GM18502 (cell line): ENCODE results near the gene ARHGAP35.
A peak's percentile ranks its signal among the peaks of the same experiment; 100 is the strongest.
"Not testable (repeated sequence)": the region's sequence is repeated elsewhere in the genome, so short reads cannot be mapped to it uniquely, and the experiment has no call there.

ENCODE experiments used
- ATAC-seq: cut with Tn5 transposase; IDR thresholded peaks from one replicate; pipeline ENCODE4 v1.9.1; 2021; ENCODE audit warnings: mild to moderate bottlenecking; ENCODE audit not compliant: unreplicated experiment, poor library complexity

ARHGAP35 gene

GRCh38 chr19:46841458-46842083, 19.2 kb upstream of the ARHGAP35 start:
- ATAC-seq = no peak

GRCh38 chr19:46842791-46843190, 18.0 kb upstream of the ARHGAP35 start:
- no peak for ATAC-seq

DNA sequence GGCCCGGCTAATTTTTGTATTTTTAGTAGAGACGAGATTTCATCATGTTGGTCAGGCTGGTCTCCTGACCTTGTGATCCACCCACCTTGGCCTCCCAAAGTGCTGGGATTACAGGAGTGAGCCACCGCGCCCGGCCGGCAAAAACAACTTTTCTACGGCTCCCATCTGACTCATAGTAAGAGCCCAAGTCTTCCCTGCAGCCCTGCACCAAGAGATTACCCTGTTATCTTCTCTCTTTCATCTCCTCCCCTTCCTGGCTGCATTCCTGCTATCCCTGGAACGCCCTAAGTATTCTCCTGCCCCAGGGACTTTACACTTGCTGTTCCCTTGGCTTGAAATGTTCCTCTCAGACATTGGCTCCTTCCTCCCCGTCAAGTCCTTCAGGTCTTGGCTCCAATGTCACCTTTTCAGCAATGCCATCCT, 16.7 kb upstream of the ARHGAP35 start:
- no peak for ATAC-seq

- no peak for ATAC-seq
These were observed 14.8 kb upstream of the ARHGAP35 start for GRCh38 chr19:46845959-46846459.

GRCh38 chr19:46847528-46847927, 13.3 kb upstream of the ARHGAP35 start:
- no peak for ATAC-seq

DNA sequence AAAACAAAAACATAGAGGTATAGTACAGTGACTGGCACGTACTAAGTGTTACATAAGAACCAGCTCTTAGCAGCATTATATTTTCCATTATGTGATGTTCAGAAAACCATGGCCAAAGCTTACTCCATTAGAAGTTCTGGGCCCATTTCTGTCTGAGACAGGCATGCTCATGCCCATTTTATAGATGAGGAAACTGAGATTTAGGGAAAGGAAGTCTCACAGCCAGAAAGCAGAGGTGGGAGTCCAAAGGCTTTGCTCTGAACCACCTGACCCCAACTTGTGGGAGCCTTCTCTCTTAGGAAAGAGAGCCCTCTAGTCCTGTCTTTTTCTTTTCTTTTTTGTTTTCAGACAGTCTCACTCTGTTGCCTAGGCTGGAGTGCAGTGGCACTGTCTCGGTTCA, 12.4 kb upstream of the ARHGAP35 start:
- ATAC-seq = no peak

DNA sequence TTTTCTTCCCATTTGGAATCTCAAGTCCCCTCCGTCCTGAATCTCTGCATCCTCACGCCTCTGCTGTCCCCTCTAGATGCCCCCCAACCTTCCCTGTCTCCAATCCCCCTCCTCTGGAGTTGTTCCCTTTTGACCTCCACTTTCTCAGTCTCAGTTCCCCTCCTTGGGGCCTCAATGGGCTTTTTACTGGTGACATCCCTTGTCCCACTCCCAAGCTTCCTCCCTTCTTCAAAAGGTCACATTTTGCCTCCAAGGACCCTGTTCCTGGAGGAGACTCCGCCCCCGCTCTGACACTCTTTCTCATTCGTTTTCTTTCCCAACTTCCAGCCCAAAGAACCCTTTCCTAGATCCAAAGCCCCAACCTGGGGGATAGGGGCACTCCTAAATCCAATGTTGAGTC, 11.2 kb upstream of the ARHGAP35 start:
- no peak for ATAC-seq

DNA sequence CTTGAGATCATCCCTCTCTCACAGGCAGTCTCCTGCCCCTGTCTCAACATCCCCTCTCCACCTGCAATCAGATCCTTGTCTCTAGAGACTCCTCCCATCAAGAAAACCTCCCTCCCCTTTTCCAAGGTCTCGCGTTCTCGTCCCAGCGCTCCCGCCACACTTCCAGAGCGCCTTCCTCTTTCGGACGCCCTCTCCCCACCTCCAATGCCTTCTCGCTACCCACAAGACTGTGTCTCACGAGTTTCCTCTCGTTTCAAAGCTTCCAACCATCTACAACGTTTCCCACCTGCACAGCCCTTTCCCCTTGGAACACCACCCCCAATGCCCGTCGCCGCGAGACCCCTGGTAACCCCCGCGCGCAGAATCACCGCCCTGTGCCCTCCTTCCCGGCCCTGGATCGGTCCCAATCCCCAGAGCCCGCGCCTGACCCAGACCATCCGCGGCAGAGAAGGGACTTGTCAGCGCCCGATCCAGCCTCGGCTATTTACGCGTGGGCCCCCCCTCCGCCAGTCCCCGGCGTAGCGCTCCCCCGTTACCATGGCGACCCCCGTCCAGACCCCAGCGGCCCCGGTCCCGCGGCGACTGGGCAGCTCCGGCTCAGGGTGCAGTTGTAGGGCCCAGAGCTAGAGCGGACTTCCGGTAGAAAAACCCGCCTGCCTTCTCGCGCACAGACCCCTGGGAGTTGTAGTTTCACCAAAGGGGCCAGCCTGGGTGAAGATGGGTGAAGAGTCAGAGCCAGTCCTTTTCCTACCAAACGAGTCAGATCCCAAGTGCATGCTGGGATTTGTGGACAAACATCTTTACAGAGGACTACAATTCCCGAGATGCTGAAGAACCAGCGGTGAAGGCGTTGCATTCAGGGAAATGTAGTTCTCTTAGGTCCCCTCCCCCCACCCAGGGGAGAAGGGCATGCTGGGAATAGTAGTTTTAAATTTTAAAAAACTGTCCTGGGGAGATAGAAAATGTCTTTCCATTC, 10.3 kb upstream of the ARHGAP35 start, which contains the start of gene AP2S1:
AP2S1 (minus strand) TSS at position 619 of the 976 bp plus-strand sequence; CDS start at position 539, 80 bp downstream.
- peak; percentile 89 for ATAC-seq

- no peak for ATAC-seq
These were observed 8.0 kb upstream of the ARHGAP35 start for GRCh38 chr19:46852830-46853229.

DNA sequence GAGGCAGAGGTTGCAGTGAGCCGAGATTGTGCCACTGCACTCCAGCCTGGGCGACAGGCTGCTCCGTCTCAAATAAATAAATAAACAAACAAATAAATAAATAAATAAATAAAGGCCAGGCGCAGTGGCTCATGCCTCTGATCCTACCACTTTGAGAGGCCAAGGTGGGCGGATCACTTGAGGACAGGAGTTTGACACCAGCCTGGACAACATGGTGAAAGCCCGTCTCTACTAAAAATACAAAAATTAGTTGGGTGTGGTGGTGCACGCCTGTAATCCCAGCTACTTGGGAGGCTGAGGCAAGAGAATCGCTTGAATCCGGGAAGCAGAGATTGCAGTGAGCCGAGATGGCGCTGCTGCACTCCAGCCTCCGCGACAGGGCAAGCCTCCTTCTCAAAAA, 6.1 kb upstream of the ARHGAP35 start:
- ATAC-seq = not testable (repeated sequence)

- ATAC-seq = peak; percentile 53
These were observed 4.5 kb upstream of the ARHGAP35 start for GRCh38 chr19:46856062-46857022.

DNA sequence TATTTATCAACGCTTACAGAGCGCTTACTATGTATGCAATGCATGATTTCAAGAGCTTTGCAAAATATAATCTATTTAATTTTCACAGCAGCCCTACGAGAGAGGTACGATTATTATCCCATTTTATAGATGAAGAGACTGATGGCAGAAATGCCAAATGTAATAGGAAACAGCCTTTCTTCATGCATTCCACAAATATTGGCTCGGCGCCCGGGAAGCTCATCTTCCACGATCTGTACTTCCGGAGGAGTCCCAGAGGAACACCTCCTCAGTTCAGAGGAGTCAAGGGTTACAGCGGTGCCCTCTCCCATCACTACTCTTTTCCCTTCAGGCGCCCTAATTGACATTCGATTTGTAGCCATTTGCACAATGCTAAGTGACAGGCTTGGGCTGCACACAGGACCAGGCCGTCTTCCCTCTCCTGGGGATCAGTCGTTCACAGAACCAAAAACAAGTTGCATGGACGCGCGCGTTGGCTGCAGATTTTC, 1.1 kb upstream of the ARHGAP35 start:
- ATAC-seq = no peak

DNA sequence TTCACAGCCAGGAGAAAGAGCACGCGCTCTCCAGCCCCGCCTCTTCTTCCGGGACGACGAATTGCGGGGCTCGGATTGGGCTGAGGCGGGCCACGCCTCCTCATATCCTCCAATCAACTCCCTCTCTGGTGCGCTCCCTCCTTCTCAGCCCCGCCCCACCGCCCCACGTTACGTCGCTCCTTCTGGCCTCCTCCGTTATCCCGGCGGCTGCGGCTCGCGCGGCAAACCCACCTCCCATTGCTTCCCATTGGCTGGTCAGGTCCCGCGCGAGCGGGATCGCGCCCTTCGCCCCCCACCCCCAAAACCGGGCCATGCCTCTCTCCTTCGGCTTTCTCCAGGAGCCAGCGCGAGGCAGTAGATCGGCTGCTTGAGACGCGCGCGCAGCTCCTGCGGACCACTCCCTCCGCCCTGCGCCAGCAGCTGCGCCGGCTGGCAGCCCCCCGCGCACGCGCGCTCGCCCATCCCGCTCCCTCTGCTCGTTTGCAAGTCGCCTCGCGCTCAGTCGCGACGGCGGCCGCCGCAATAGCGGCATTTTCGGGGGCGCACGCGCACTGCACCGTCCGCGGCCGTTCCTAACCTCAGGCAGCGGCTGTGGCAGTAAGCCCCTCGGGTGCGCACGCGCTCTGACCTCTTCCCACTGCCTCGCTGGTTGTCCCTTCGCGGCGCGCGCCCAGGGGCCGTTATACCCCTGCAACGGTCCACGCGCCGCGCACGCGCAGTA, 512 bp upstream of the ARHGAP35 start:
- peak; percentile 65 for ATAC-seq

DNA sequence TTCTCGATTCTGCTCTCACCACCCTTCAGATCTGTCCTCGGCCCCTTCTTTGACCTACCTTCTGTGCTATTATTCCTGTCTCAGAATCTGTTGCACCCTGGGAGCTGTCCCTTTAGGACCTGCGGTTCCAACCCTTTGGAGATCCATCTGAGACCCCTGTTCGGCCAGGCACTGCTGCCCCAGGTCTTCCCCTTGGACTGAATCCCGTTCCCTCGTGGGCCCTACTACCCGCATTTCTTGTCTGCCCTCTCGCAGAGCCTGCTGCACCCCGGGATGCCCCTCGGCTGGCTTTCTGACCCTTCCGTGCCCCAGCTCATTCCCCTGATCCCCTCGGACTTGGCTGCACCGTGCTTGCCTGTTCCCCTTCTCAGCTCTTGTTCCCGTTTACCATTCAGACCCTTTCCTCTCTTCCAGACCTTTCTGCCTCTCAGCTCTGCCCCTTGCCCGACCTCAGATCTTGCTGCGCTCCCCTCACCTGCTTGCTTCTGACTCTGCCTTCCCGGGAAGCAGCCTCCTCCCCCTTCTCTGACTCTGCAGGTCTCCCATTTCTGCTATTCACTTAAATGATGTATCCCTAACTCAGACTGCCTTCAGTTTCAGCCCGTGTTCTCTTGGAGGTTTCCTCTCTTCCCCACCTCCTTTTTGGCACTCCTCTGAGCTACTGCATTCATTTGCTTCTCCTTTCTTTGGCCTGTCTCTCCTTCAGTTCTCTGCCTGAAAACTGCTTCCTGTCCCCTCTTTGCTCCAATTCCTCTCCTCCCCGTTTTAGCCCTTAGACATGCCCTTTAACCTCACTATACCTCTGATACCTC, 1.1 kb downstream of the ARHGAP35 start:
- ATAC-seq = no peak

GRCh38 chr19:46862503-46862834, 1.7 kb downstream of the ARHGAP35 start:
- no peak for ATAC-seq

- no peak for ATAC-seq
These were observed 2.3 kb downstream of the ARHGAP35 start for GRCh38 chr19:46862974-46863632.

DNA sequence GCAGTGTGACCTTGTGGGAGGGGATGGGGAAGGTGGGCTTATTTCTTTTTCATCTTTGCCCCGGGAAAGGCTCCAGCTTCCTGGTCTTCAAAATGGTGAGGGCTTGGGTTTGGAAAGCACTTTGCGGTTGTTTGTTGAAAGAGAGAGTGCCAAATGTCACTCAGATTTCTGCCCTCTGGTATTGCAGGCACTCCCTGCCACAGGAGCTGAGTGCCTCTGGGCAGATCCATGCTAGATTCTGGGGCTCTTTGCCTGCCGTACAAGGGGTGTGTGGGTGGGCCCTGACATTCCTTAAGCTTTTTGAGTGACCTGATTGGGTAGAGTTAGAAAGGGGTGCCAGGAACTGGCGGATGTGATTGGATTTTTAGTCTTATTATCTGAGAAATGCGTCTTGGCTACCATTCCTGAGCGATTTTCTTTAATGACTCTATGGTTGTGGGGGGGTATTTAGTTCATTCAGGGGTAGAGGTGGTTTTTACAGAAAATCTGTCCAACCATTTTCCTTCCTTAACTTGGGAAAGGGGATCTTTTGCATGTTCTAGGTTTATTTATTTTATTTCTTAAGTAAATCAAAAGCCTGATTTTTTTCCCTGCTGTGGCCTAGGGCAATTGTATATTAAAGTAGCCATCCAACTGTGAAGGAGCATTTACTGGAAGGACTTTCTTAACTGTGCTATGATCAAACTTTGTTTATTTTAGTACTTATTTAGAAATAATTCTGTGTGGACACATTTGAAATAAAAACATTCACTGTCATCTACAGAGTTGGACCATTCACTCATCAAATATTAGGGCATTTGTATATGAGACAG, 3.2 kb downstream of the ARHGAP35 start:
- no peak for ATAC-seq
